ENCODE measurements around the gene PRR12. TPM values are rescaled to one million over a fixed set of nuclear protein-coding genes. Genes with fewer than 3 reads are reported as not detected.

Gene PRR12
- total and polyA plus RNA-seq, 9 of the 15 experiments (the other 6 are each of a cell fraction or from before 2014, with no cell fraction given), result 0.01 to 21.1 (median 0.98) TPM

GRCh38 chr19:49579193-49579592 lies 11.8 kb upstream of the PRR12 start (continued):
- TF ChIP-seq SP2 (IDR thresholded peaks at IDR 0.05; ENCODE audit: extremely low read depth, low read depth, low read length, poor library complexity, severe bottlenecking) (no peak), ZMIZ1 (IDR thresholded peaks at IDR 0.05; ENCODE audit: low read depth in 2 of 2, low read length in 2 of 2) (no peak), ZNF232 (CRISPR knock-in tag; IDR thresholded peaks at IDR 0.05) (no peak), BACH1 (tag; IDR thresholded peaks at IDR 0.05) (peak; percentile 82), ZFPM2 (CRISPR knock-in tag; IDR thresholded peaks at IDR 0.05) (no peak), ZNF586 (CRISPR knock-in tag; conservative IDR thresholded peaks at IDR 0.05) (no peak; the same call in 1 of the 2 replicates), BRCA1 (IDR thresholded peaks at IDR 0.05) (no peak), BRCA1 (CRISPR knock-in tag; IDR thresholded peaks at IDR 0.05) (no peak), NBN (IDR thresholded peaks at IDR 0.05; ENCODE audit: low read depth) (no peak), ZNF316 (IDR thresholded peaks at IDR 0.05) (no peak), SREBF1 (IDR thresholded peaks at IDR 0.05; ENCODE audit: borderline replicate concordance, low read depth, low read length) (no peak), AFF4 (CRISPR knock-in tag; IDR thresholded peaks at IDR 0.05) (no peak), ZNF24 (IDR thresholded peaks at IDR 0.05) (no peak), ETV6 (IDR thresholded peaks at IDR 0.05; ENCODE audit: borderline replicate concordance in 1 of 2, low read depth in 2 of 2, low read length in 1 of 2) (no peak), ETV6 (CRISPR knock-in tag; IDR thresholded peaks at IDR 0.05; ENCODE audit: borderline replicate concordance) (no peak), ZNF3 (CRISPR knock-in tag; IDR thresholded peaks at IDR 0.05) (no peak), HLTF (IDR thresholded peaks at IDR 0.05) (no peak), SMARCE1 (IDR thresholded peaks at IDR 0.05) (no peak), RBM34 (IDR thresholded peaks at IDR 0.05; ENCODE audit: borderline replicate concordance, insufficient read depth, low read length) (no peak), FOXP1 (CRISPR knock-in tag; IDR thresholded peaks at IDR 0.05) (no peak), U2AF1 (optimal IDR thresholded peaks at IDR 0.05; ENCODE audit: low read depth, low read length) (no peak), IRF1 (CRISPR knock-in tag; IDR thresholded peaks at IDR 0.05; ENCODE audit: borderline replicate concordance) (no peak), ZNF134 (CRISPR knock-in tag; conservative IDR thresholded peaks at IDR 0.05) (peak; percentile 56; the same call in 1 of the 2 replicates)

Data from K562 (cell line).